ENCODE measurements around the gene STKLD1.

Gene STKLD1

GRCh38 chr9:133345596-133345995, 30.6 kb upstream of the STKLD1 start:
- no peak for DNase-seq (ENCODE audit: low read depth in 3 of 3)

GRCh38 chr9:133346021-133346785, 30.0 kb upstream of the STKLD1 start:
- no peak for DNase-seq (ENCODE audit: low read depth in 3 of 3)

GRCh38 chr9:133347515-133347984, 28.6 kb upstream of the STKLD1 start:
- DNase-seq (ENCODE audit: low read depth in 3 of 3), result no peak

GRCh38 chr9:133347985-133348717, 28.0 kb upstream of the STKLD1 start, which contains the start of the genes MED22 and RPL7A:
Gene MED22 (minus strand): TSS chr9:133348131. CDS start chr9:133346662, 1,469 bp downstream.
Gene RPL7A (plus strand): TSS chr9:133348218. CDS start chr9:133348244, 26 bp downstream.
- DNase-seq (ENCODE audit: low read depth in 3 of 3), result peak; percentile 89 to 90 (median 90)

DNA sequence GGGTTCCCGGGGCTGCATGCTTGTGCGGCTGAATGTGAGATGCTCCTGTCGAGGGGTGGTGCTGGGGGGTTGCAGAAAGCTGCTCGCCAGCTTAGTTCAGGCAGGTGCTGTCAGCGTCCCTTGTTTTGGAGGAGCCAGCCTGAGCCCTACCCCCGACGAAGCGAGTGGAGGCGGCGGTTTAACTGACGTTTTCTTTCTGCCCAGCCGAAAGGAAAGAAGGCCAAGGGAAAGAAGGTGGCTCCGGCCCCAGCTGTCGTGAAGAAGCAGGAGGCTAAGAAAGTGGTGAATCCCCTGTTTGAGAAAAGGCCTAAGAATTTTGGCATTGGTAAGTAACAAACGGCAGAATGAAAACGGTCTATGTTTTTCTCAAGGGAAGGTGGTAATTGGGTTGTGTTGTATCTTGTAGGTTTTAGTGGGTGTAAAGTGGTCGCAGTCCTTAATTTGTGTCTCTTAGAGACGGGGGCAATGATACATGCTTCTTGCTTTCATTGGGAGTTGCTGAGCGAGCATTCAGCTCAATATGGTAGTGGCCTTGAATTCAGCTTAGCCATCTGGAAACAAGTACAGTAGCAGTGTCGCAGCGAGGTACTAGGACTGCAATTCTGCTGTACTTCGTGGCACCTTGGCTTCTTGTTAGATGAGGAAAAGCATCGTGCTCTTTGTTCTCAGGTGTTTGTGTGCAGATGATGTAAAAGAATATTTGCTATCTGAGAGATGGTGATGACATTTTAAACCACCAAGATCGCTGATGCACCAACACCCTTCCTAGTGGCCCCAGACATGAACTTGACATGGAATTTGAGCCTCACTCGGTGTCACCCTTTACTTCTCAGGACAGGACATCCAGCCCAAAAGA, 27.2 kb upstream of the STKLD1 start:
- DNase-seq (ENCODE audit: low read depth in 3 of 3), result no peak

DNA sequence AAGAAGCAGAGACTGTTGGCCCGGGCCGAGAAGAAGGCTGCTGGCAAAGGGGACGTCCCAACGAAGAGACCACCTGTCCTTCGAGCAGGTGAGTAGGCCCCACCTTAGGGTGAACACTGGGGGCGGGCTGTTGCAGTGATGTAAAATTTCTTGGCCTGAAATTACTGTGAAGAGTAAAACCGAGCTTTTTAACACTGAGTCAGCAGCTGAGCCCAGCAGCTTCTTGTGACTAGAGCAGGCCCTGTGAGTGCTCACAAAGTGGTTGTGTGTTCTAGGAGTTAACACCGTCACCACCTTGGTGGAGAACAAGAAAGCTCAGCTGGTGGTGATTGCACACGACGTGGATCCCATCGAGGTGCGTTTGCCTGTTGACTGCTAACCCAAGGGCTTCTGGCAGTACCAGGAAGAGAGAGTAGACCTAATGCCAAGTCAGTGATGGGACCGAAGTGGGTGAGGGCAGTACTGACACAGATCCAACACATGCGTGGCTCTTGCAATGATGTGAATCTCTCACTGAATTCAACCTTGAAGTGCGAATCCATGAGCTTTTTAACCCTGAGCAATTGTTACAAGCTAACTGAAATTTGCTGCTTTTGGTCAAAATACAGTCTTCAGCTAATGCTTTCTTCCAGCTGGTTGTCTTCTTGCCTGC, 26.1 kb upstream of the STKLD1 start:
- DNase-seq (ENCODE audit: low read depth in 3 of 3), result no peak

- no peak for DNase-seq (ENCODE audit: low read depth in 3 of 3)
Observed at GRCh38 chr9:133351526-133351907, 24.6 kb upstream of the STKLD1 start.

GRCh38 chr9:133351908-133352634, 24.1 kb upstream of the STKLD1 start:
- DNase-seq (ENCODE audit: low read depth in 3 of 3), result no peak

DNA sequence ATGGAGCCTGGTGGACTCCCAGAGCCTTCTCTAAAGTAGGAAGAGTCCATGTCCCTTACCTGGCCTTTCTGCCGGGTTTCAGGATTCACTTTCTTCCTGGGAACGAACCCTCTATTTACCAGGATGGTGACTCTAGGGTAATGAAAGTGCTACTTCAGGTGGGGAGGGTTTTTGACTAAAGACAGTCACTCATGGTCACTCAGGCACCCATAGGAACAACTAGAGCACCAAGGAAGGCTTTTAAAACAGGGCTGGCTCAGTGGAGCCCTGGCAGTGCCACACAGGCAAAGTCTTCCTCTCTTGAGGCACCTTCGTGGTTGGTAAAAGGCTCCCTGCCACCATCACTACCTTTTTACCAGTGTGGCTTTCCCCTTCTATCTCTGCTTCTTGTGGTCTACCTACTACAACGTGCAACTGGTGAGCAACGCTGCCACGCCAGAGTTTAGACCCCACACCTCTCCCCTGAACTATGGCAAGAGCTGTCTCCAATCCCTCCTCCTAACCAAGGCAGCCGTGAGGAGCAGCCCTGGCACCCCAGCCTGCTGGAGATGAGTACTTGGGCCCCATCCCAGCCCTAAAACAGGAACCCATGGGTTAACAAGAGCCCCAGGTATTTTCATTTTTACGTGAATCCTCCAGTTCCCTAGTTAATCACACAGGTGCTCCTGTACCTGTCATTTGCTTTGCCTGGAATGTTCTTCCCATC, 23.4 kb upstream of the STKLD1 start:
- DNase-seq (ENCODE audit: low read depth in 3 of 3), result no peak

- no peak for DNase-seq (ENCODE audit: low read depth in 3 of 3)
Observed at GRCh38 chr9:133353548-133353947, 22.6 kb upstream of the STKLD1 start.

GRCh38 chr9:133354766-133355165, 21.4 kb upstream of the STKLD1 start:
- no peak for DNase-seq (ENCODE audit: low read depth in 3 of 3)

DNA sequence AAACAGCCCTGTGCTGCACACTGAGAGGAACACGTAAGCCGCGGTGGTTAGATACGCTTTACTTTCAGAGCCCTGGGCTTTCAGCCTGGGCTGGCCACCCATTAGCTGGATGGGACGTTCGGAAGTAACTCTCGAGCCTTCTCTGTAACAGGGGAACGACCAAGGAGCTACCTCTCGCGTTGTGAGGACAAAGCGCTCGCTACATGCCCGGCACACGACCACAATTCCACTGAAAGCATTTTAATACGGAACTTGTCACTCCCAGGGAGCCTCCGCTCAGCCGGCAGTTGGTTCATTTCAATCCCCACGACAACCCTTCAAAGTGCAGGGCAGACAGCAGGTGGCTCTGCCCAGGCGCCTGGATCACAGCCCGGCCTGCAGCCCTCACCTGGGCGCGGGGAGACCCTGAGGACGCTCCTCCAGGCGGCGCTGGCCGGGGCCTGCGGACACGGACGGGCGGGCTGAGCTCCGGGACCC, 20.2 kb upstream of the STKLD1 start:
- no peak for DNase-seq (ENCODE audit: low read depth in 3 of 3)

DNA sequence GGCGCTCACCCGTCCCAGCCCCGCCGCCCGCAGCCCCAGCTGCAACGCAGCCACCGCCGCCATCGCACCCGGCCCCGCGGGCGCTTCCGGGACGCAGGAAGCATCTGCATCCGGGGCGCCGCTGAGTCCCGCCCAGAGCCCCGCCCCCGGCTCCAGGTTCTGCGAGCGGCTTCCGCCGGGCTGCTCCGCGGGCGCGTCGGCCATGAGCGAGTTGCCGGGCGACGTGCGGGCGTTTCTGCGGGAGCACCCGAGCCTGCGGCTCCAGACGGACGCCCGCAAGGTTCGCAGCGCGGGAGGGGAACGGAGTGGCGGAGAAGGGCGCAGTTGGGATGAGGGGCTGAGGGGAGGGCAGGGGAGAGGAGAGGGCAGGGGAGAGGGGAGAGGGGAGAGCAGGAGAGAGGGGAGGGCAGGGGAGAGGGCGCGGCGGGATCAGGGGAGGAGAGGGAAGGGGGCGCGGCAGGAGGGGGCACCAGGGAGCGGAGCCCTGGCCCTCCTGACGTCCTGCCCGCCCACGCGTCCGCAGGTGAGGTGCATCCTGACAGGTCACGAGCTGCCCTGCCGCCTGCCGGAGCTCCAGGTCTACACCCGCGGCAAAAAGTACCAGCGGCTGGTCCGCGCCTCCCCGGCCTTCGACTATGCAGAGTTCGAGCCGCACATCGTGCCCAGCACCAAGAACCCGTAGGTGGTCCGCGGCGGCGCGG, 19.6 kb upstream of the STKLD1 start, which contains the start of the genes SURF1 and SURF2:
Gene SURF1, minus strand, starts transcription at position 97 of the 701 bp plus-strand sequence. Its CDS starts 34 bp downstream, at position 63.
Gene SURF2, plus strand, starts transcription at position 160 of the 701 bp plus-strand sequence. Its CDS starts 43 bp downstream, at position 203.
- peak; percentile 79 to 90 (median 82) for DNase-seq (ENCODE audit: low read depth in 3 of 3)

DNA sequence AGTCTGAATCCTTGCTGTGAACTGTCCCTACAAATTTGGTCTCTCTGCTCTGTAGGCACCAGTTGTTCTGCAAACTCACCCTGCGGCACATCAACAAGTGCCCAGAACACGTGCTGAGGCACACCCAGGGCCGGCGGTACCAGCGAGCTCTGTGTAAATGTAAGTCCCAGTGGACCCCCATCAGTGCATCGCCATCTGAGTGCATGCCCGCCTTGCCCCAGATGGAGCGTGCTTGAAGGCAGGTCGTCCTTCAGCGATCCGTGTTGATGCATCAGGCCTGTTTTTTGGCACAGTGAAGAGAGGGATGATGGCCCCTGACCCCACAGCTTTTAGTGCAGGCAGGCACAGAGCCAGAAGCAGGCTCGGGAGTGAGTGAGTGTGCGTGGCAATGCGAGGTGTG, 18.5 kb upstream of the STKLD1 start:
- no peak for DNase-seq (ENCODE audit: low read depth in 3 of 3)

DNA sequence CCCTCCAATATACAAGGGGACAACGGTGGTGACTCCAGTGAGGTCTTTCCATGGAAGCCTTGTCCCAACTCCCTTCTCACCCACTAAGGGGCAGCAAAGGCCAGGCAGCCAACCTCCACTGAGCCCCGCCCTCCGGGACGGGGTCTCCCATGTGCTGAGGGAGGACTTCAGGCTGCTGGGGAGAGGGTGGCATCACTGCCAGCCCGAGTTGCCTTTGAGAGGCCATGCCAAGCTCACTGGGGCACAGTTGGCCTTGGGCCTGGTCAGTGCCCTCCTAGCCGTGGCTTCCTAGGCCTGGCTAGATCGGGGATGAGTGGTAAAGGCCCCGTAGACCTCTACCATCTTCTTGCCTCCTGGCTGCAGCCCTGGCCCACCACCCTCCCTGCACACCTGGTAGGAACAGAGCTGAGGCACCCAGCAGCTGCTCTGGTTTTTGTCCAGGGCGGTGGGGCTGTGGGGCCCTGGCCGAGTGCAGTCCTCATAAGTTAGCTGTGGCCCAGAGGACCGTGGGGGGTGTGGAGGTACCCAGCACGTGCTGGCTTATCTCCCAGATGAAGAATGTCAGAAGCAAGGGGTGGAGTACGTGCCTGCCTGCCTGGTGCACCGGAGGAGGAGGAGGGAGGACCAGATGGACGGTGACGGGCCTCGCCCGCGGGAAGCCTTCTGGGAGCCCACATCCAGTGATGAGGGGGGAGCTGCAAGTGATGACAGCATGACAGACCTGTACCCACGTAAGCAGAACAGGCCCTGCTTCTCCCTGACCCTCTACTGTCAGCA, 16.6 kb upstream of the STKLD1 start:
- DNase-seq (ENCODE audit: low read depth in 3 of 3), result no peak

DNA sequence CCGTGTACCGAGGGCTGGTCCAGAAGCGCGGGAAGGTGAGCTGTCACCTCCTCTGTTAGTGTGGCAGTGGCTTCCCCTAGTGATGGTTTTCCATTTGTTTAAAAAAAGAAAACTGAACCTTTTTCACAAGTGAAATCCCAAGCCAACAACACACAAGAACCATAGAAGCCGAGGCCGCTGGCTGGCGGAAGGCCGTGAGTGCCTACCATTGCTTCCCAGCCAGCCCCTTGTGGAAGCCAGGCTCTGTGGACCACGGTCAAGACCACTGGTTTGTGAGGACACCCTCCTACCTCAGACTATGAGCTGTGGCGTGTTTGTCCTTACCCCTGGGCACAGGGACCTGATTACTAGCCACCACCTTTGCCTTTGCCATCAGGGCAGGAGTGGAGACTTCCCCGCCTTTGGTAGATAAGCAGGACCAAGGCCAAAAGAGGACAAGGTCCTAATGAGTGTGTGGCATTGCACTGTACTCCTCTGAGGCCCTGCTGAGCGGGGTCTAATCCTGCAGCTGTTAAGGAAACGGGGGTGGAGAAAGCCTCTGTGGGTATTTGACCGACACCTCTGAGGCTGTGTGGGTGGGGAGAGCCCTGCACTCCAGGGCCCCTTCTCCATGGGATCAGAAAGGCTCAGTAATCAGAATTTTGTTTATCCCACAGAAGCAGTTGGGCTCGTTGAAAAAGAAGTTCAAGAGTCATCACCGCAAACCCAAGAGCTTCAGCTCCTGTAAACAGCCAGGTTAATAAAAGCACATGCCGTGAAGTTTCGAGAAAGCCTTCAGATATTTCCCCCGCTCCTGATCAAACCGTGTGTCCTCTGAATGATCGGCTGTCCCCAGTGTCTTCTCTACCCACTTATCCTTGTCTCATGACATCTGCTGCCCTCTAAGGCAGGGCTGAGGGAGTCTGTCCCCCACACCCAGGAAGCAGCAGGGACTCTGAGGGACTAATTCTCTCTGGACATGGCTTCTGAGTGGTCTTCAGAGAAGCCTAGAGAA, 15.5 kb upstream of the STKLD1 start:
- no peak for DNase-seq (ENCODE audit: low read depth in 3 of 3)

DNA sequence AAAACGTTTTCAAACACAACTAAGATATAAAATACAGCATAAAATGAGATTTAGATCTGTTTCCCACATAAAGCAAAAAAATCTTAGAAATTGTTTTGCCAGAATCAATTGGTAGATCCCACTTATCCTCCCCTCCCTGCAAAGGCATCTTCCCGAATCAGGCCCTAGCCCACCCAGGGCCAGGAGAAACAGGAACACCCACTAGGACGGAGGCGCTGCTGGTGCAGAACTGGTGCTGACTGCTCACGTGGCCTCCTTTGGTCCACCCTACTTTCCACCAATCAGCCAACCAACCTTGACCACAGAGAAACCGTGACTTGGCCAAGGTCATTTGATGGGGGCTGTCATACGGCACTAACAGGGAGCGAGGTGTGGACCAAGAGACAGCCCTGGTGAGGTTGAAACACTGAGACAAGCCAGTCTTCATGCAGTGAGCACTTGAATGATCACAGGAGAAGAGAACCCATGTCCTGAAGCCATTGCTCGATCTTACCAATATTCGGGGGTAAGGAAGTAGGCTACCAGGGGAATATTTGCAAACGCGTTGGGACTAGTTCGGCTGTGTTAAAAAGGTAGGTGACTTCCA, 14.6 kb upstream of the STKLD1 start:
- no peak for DNase-seq (ENCODE audit: low read depth in 3 of 3)
